HG03095 (cell line): ENCODE data around the gene ROMO1.
"Not testable (repeated sequence)": the region's sequence is repeated elsewhere in the genome, so short reads cannot be mapped to it uniquely, and the experiment has no call there.

Experiments used
- ATAC-seq: cut with Tn5 transposase; IDR thresholded peaks from one replicate; pipeline ENCODE4 v1.9.1; 2021; ENCODE audit warnings: moderate library complexity; ENCODE audit not compliant: unreplicated experiment

ROMO1 gene

DNA sequence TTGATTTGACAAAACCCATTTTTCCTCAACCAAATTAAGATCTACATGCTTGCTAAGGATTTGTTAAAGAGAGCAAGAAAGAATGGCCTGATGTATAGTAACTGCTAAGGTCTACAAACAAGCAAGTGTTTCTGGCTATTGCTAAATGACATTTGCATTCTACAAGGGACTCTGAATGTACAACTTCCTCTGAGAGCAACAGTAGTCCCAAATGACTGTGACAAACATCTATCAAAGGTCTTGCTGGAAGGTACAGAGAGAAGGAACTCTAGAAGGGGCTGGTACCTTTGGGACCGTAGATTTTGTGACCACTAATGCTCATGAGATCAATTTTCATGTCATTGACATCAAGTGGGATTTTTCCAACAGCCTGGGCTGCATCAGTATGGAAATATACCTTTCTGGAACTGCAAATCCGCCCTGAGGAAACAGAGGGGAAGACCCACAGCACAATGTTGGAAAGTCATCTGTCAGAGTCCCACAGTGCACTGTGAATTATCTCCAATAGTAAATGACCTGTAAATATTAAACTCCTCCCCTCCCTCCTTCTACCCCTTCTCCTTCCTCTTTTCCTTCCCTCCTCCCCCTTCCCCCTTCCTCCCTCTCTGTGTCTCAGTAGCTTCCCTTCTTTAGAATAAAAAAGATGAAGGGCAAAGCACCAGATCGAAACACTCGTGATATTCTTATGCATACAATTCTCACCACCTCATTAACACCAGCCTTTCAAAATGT lies 18.6 kb upstream of the ROMO1 start:
- no peak for ATAC-seq

DNA sequence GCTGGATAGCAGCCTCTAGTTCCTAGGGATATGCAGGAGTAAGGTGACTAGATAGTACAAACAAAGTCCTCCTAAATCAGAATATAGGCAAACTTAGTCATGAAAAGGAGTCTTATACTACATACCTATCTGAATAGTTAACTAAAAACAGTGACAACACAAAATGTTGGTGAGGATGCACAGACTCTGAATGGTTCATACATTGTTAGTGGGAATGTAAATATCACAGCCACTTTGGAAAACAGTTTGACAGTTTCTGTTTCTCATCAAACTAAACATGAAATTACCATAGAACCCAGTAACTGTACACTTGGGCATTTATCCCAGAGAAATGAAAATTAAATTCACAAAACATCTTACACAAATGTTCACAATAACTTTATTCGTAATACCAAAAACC lies 17.2 kb upstream of the ROMO1 start:
- no peak for ATAC-seq

- not testable (repeated sequence) for ATAC-seq
Measured at GRCh38 chr20:35685368-35685767, 13.8 kb upstream of the ROMO1 start.

DNA sequence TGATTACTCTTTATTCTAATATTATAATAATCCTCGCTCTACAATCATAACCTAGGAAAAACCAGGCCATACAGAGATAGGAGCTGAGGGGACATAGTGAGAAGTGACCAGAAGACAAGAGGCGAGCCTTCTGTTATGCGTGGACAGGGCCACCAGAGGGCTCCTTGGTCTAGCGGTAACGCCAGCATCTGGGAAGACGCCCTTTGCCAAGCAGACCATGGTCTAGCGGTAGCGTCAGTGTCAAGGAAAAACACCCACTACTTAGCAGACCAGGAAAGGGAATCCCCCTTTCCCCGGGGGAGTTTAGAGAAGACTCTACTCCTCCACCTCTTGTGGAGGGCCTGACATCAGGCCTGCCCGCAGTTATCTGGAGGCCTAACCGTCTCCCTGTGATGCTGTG lies 12.3 kb upstream of the ROMO1 start:
- ATAC-seq, result not testable (repeated sequence)

- no peak for ATAC-seq
Measured at GRCh38 chr20:35690265-35690664, 8.9 kb upstream of the ROMO1 start.

GRCh38 chr20:35695245-35695749 lies 3.9 kb upstream of the ROMO1 start:
- no peak for ATAC-seq

DNA sequence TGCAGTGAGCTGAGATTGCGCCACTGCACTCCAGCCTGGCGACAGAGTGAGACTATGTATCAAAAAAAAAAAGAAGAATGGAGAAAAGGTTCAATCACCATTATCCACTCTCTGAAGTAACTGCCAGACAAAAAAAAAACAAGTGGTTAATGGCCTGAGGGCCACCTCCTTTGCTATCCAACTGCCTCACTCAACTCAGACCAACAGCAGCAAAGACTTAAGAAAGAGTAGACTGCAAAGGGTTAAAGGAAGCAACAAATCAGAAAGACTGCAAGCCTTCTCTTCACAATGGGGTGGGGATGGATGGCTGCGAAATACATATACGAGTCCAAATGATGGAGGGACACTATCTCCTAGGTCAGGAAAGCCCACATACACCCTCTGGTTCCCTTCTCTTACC lies 3.2 kb upstream of the ROMO1 start:
- ATAC-seq, result no peak

- ATAC-seq, result no peak
Measured at GRCh38 chr20:35697696-35698297, 1.4 kb upstream of the ROMO1 start.

DNA sequence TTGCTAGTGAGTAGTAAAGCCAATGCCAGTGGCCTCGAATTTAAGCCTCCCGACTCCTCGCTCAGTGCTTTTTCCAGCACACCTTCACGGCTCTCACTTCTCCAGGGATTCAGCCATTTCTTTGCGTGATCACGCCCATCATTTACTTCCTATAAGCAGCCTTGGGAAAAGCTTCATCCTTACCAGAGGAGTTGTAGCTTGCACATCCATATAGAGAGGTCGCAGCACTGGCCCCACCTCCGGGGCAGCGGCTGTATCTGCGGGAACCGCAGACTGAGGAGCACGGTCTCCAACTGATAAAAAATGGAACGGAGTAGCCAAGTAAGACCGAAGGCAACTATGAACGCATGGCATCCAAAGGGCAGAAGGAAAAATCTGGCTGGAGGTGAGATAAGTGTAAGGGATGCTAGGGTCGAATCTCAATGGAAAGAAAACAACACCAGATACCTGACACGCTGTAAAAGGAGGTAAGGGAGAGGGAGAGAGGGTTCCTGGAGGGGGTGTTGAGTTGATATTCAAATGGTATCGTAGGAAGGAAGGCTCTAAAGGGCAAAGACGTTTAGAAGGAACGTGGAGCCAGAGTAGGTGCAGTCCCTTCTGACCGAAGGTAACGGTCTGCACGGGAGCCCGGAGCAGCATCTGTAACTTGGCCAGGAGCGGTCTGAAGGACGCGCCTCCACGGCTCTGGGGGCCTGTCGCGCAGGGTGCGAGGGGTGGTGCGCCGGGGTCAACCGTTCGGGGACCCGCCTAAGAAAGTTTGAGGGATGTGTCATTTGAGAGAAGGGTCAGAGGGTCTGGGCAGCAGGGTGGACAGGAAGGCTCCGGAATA lies 693 bp upstream of the ROMO1 start:
- ATAC-seq, result peak; percentile 24

DNA sequence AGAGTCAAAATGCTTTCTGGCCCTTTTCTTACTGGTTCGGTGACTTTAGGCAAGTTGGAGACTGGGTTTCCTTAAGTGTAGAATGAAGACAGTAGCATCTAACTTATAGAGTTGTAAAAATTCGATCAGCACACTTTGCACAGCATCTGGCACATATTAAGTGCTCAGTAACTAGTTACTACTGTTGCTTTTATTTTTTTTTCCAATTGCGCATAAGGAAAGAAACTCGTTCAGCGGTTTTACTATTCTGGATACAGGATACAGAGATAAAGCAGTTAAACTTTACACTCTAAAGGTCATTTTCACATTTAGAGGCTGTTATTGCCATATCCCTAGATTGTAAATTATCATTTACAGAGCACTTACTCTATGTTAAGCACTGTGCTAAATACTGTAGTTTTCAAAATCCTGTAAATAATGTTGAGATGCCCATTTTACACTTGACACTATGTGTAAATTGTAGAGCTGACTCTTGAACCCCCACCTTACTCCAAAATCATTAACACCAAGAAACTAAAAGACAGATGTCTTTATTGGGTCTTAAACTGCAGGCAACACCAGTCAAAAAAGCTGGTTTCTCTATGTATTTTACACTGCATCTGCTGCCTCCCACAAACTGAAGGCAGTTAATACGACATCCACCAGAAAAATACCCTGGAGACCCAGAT lies 886 bp downstream of the ROMO1 start:
- ATAC-seq, result no peak

- ATAC-seq, result no peak
Measured at GRCh38 chr20:35700625-35701148, 1.5 kb downstream of the ROMO1 start.

DNA sequence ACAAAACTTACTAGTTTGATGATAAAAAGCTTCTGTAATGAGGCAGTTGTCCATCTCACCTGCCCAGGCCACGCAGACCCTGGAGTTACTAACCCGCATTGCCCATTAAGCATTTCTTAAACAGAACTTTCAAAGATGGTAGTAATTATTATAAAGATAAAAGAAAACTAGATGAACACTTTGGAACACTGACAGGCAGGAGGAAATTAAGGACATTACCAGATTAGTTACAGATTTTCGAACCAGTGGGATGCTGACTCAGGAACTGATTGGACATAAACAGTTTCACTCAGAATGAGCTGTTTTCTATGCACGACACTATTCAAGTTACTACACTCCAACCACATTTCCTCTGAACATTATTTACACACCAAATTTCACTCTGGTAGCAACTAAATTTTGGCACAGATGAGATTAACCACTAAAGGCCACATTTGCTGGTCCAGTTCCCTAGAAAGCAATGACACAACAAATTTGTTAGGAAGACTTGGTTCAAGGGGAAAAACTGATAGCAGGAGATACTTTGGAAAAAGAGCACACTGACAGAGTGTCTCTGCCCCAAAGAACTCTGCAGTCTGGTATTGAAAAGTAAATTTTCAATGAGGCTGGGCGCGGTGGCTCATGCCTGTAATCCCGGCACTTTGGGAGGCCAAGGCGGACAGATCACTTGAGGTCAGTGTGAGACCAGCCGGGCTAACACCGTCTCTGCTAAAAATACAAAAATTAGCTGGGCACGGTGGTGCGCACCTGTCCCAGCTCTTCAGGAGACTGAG lies 3.0 kb downstream of the ROMO1 start:
- no peak for ATAC-seq

DNA sequence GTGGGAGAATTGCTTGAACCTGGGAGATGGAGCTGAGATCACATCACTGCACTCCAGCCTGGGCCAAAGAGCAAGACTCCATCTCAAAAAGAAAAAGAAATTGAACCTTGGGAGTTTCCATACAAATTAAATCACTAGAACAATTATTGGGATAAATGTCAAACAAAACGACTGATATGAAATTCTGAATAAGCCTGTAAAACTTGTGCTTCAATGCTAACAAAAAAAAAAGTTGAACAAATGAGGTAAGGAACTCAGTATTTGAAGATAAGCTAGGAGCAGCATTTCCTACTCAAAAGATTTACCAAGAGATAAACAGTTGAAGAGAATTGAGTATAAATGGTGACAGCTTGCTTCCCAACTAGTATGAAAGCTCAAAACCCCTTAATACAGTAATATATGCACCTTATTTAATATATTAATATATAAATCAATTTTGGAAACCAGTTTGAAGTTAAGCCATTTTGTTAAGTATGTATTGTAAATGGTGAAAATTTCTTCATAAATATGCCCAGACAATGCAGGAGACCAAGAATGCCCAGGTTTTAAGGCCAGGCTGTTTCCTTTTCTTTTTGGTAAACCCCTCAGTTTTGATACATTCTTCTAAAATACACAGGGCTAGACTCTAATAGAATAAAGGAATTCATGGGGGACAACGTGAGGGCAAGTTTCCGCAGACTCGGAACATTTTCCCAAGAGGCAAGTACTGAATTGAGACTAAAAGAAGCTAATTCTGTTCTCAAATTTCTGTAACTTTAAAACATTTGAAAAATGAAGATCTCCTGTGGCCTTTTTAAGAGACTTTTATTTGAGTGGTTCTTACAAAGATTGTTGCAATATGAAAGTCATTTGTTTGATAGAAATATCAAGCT lies 3.9 kb downstream of the ROMO1 start:
- ATAC-seq, result no peak

- ATAC-seq, result no peak
Measured at GRCh38 chr20:35704514-35705261, 5.5 kb downstream of the ROMO1 start.

DNA sequence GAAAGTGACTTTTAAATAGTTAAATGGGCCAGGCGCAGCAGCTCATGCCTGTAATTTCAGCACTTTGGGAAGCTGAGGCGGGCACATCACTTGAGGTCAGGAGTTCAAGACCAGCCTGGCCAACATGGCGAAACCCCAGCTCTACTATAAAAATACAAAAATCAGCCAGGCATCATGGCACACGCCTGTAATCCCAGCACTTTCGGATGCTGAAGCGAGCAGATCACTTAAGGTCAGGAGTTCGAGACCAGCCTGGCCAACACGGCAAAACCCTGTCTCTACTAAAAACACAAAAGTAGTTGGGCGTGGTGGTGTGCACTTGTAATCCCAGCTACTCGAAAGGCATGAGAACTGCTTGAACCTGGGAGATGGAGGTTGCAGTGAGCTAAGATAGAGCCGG lies 6.7 kb downstream of the ROMO1 start:
- not testable (repeated sequence) for ATAC-seq

GRCh38 chr20:35706591-35707529 lies 7.7 kb downstream of the ROMO1 start:
- not testable (repeated sequence) for ATAC-seq

DNA sequence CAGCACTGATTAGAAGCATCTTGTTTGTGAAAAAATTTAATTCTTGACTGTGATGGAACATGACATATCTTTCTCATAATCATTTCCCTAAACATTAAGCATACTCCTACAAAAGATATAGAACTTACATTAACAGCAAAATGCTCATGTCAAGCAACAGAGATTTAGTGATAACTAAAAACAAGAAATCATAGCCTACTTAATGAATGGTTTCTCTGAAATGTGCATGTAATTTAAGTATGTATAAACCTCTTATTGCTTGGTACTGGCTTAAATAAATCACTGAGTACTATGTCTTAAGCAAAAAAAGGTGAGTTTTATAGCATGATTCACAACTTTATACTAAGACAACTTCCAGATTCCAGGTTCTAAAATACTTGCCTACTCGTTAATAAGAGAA lies 9.3 kb downstream of the ROMO1 start:
- no peak for ATAC-seq
